Chondrocyte (in vitro differentiated cells): ENCODE results near the gene DSCAML1. TPM values are rescaled to one million over a fixed set of nuclear protein-coding genes. Genes with fewer than 3 reads are reported as not detected.

Experiments
- DNase-seq: peaks from one replicate; pipeline ENCODE4 v3.0.0; 2021; ENCODE audit warnings: mixed read lengths, low spot score
- H3K27ac Mint-ChIP-seq: one replicate; pipeline ENCODE4 v1.8.0; 2021; ENCODE audit warnings: mild to moderate bottlenecking, moderate library complexity, mixed read lengths; ENCODE audit not compliant: unreplicated experiment
- H3K27me3 Mint-ChIP-seq: 2 replicates; pipeline ENCODE4 v1.8.0; 2021; ENCODE audit warnings: low read depth, mixed read lengths
- H3K36me3 Mint-ChIP-seq: 2 replicates; pipeline ENCODE4 v1.8.0; 2021; ENCODE audit warnings: low read depth, mixed read lengths
- H3K4me1 Mint-ChIP-seq: 2 replicates; pipeline ENCODE4 v1.8.0; 2021; ENCODE audit warnings: low read depth, mild to moderate bottlenecking, mixed read lengths
- H3K4me3 Mint-ChIP-seq: one replicate; pipeline ENCODE4 v1.8.0; 2021; ENCODE audit warnings: mild to moderate bottlenecking, moderate library complexity, mixed read lengths; ENCODE audit not compliant: unreplicated experiment
- H3K9me3 Mint-ChIP-seq: 2 replicates; pipeline ENCODE4 v1.8.0; 2021; ENCODE audit warnings: low read depth, mixed read lengths
- CTCF ChIP-seq: fragments of 200-600 bp; sonication (generic); IDR thresholded peaks from 2 replicates; pipeline ENCODE4 v1.5.0; 2021; ENCODE audit warnings: antibody characterized with exemption, mild to moderate bottlenecking, moderate library complexity
- total RNA-seq: library from RNA; stranded (reverse); gene quantifications from 3 replicates; pipeline ENCODE4 v1.2.1, GENCODE V29; 2021

Gene DSCAML1
- total RNA-seq, 1 donor from 2014 or later, result not detected

- peaks cover 12% of the 10 kb centered on the region for H3K27me3 Mint-ChIP-seq
- H3K4me3 Mint-ChIP-seq, result no peak overlapping the region
- no peak for TF ChIP-seq CTCF
- no peak overlapping the region for H3K27ac Mint-ChIP-seq
- H3K36me3 Mint-ChIP-seq, result no peaks in the 10 kb centered on the region
- H3K9me3 Mint-ChIP-seq, result no peaks in the 10 kb centered on the region
- DNase-seq, result peak; percentile 21
- H3K4me1 Mint-ChIP-seq, result no peaks in the 10 kb centered on the region
These were observed 44.0 kb upstream of the DSCAML1 start for GRCh38 chr11:117840881-117841550.

- H3K27me3 Mint-ChIP-seq, result peaks cover 12% of the 10 kb centered on the region
- DNase-seq, result peak; percentile 54
- H3K4me1 Mint-ChIP-seq, result no peaks in the 10 kb centered on the region
These were observed 43.2 kb upstream of the DSCAML1 start for GRCh38 chr11:117839936-117840813.

DNA sequence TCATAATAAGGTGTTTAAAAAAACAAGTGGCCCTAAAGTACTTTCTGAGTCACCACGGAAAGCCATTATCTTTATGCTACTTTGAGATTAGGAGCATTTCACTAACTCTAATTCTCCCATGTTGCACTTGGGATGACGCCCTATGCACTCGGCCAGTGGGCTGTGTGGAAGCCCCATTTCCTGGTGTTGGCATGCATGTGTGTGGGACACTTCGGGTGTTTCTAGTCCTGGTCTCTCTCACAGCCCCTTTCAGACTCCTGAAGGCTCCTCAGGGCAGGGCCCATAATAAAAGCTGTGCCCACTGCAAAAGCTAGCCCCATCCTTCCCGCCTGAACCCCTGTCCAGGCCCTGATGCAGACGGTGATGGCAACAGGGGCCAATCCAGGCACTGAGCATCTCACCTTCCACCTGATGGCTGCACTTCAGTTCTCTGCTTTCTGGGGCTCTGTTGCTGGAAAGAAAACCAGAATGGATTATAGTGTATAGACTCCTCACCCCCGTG is 42.4 kb upstream of the DSCAML1 start:
- Mint-ChIP-seq H3K4me3 (no peak overlapping the region), H3K36me3 (no peaks in the 10 kb centered on the region), H3K4me1 (no peaks in the 10 kb centered on the region), H3K27ac (no peak overlapping the region), H3K27me3 (peaks cover 12% of the 10 kb centered on the region), H3K9me3 (no peaks in the 10 kb centered on the region)
- TF ChIP-seq CTCF, result no peak
- peak; percentile 56 for DNase-seq

More at GRCh38 chr11:117839936-117840813, 43.2 kb upstream of the DSCAML1 start:
- TF ChIP-seq CTCF, result no peak
- H3K4me3 Mint-ChIP-seq, result no peak overlapping the region
- H3K36me3 Mint-ChIP-seq, result no peaks in the 10 kb centered on the region
- no peaks in the 10 kb centered on the region for H3K9me3 Mint-ChIP-seq
- no peak overlapping the region for H3K27ac Mint-ChIP-seq

DNA sequence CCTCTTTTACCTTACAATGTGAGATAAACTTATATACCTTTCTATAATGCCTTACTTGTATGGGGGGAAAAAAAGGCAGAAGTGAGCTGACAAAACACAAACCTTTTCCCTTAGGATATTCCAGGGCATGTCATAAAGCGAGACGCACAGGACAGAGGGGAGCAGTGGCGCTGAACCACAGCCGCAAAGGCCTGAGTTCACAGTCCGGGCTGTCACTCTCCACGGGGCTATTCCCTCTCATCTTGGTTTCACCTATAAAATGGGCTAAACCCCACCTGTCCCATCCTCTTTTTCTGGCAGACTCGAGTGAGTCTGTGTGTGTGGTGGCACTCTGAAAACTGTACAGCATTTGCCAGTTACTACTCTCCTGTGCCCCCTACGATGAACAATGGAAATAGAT is 41.9 kb upstream of the DSCAML1 start:
- H3K36me3 Mint-ChIP-seq, result no peaks in the 10 kb centered on the region
- peak; percentile 17 for DNase-seq
- TF ChIP-seq CTCF, result no peak
- H3K4me3 Mint-ChIP-seq, result no peak overlapping the region
- H3K9me3 Mint-ChIP-seq, result no peaks in the 10 kb centered on the region
- H3K4me1 Mint-ChIP-seq, result no peaks in the 10 kb centered on the region
- H3K27ac Mint-ChIP-seq, result no peak overlapping the region
- peaks cover 12% of the 10 kb centered on the region for H3K27me3 Mint-ChIP-seq

DNA sequence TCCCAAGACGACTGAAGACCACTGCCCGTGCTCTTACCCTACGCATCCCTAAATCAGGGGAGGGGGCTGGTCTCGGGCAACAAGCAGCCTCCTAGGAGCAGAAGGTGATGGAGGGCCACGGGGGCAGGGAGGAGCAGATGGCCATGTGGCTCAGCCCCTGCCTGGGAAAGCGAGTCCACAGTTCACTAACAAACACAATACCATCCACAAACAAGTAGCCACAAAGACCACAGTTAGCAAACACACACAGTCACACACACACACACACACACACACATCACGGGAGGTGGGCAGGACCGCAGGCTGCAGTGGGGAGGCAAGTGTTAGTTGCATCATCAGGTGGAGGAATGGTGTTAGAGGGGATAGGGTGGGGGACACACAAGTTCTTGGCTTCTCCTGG is 40.8 kb upstream of the DSCAML1 start:
- Mint-ChIP-seq H3K4me1 (no peaks in the 10 kb centered on the region), H3K27ac (no peak overlapping the region), H3K27me3 (peaks cover 12% of the 10 kb centered on the region), H3K9me3 (no peaks in the 10 kb centered on the region), H3K4me3 (no peak overlapping the region), H3K36me3 (no peaks in the 10 kb centered on the region)
- peak; percentile 69 for DNase-seq
- TF ChIP-seq CTCF, result no peak
